Thoracic aorta (tissue), 2 donors: ENCODE measurements around the gene PDSS2. TPM values are rescaled to one million over a fixed set of nuclear protein-coding genes. Genes with fewer than 3 reads are reported as not detected.

Experiments
- ATAC-seq: fragments of 150-250 bp; one replicate; pipeline ENCODE4 v1.8.0; 2017; ENCODE audit warnings: low read depth; ENCODE audit not compliant: insufficient number of reproducible peaks, low FRiP score
- DNase-seq: peaks from one replicate; pipeline ENCODE4 v3.0.0-alpha.2; 2020; ENCODE audit warnings: low spot score
- H3K27ac ChIP-seq, 2 donors: fragments of 200-600 bp; sonication (generic); 1 replicate in 1 of 2; 2 replicates in 1 of 2; pipeline ENCODE4 v1.5.1; 2016; ENCODE audit warnings: mild to moderate bottlenecking in 2 of 2, moderate library complexity in 2 of 2
- H3K27me3 ChIP-seq: fragments of 200-600 bp; sonication (generic); replicated peaks from 2 replicates; pipeline ENCODE4 v1.6.0; 2016; ENCODE audit warnings: mild to moderate bottlenecking; ENCODE audit not compliant: insufficient read depth
- H3K36me3 ChIP-seq: fragments of 200-600 bp; sonication (generic); one replicate; pipeline ENCODE4 v1.5.1; 2016
- H3K4me1 ChIP-seq, 2 donors: fragments of 200-600 bp; sonication (generic); 1 replicate in 1 of 2; 2 replicates in 1 of 2; pipeline versions ENCODE4 v1.5.1 to v1.6.0; 2016; ENCODE audit warnings: low read depth in 2 of 2, mild to moderate bottlenecking in 1 of 2; ENCODE audit not compliant: control insufficient read depth in 1 of 2
- H3K4me3 ChIP-seq: fragments of 200-600 bp; sonication (generic); 2 replicates; pipeline ENCODE4 v1.5.1; 2016; ENCODE audit warnings: mild to moderate bottlenecking
- H3K9me3 ChIP-seq: fragments of 200-600 bp; sonication (generic); 2 replicates; pipeline ENCODE4 v1.5.1; 2016
- CTCF ChIP-seq: fragments of 200-600 bp; sonication (generic); IDR thresholded peaks from one replicate; pipeline ENCODE4 v1.5.1; 2019; ENCODE audit warnings: antibody characterized with exemption
- total RNA-seq, 2 donors: library from RNA; depleted of rRNA; stranded (reverse); fragments of >200 nt; gene quantifications; one replicate each; pipeline versions ENCODE4 v1.1.0 to v1.2.3, GENCODE V29; 2016

The PDSS2 gene
- total RNA-seq, 2 donors from 2014 or later, result 6.9 to 9.9 TPM

- Histone ChIP-seq H3K36me3 (no peaks in the 10 kb centered on the region), H3K27ac (no peak overlapping the region), H3K27me3 (no peaks in the 10 kb centered on the region), H3K4me3 (no peak overlapping the region), H3K9me3 (no peaks in the 10 kb centered on the region), H3K4me1 (no peaks in the 10 kb centered on the region)
- ATAC-seq, result no peak
- no peak for DNase-seq
- TF ChIP-seq CTCF, result no peak
These were observed 130.1 kb downstream of the PDSS2 start for GRCh38 chr6:107329063-107329860.

- no peak overlapping the region for H3K4me3 ChIP-seq
- H3K27me3 ChIP-seq, result no peaks in the 10 kb centered on the region
- H3K9me3 ChIP-seq, result no peaks in the 10 kb centered on the region
- ATAC-seq (no peak), DNase-seq (no peak)
- H3K4me1 ChIP-seq, result no peaks in the 10 kb centered on the region
- TF ChIP-seq CTCF, result no peak
- H3K36me3 ChIP-seq, result no peaks in the 10 kb centered on the region
- H3K27ac ChIP-seq, result no peak overlapping the region
These were observed 131.3 kb downstream of the PDSS2 start for GRCh38 chr6:107328081-107328480.

GRCh38 chr6:107323133-107323785 lies 136.1 kb downstream of the PDSS2 start:
- ATAC-seq, result no peak

GRCh38 chr6:107321793-107322192 lies 137.6 kb downstream of the PDSS2 start:
- Histone ChIP-seq H3K27ac (no peak overlapping the region), H3K9me3 (no peaks in the 10 kb centered on the region), H3K4me1 (no peaks in the 10 kb centered on the region), H3K27me3 (no peaks in the 10 kb centered on the region), H3K4me3 (no peak overlapping the region), H3K36me3 (no peaks in the 10 kb centered on the region)
- ATAC-seq (no peak), DNase-seq (no peak)
- no peak for TF ChIP-seq CTCF

More at GRCh38 chr6:107323133-107323785, 136.1 kb downstream of the PDSS2 start:
- no peak for DNase-seq
- H3K36me3 ChIP-seq, result no peaks in the 10 kb centered on the region
- H3K4me3 ChIP-seq, result no peak overlapping the region
- TF ChIP-seq CTCF, result no peak
- H3K27ac ChIP-seq, result no peak overlapping the region
- no peaks in the 10 kb centered on the region for H3K9me3 ChIP-seq
- H3K4me1 ChIP-seq, result no peaks in the 10 kb centered on the region
- no peaks in the 10 kb centered on the region for H3K27me3 ChIP-seq

GRCh38 chr6:107319906-107320530 lies 139.3 kb downstream of the PDSS2 start:
- ATAC-seq, result no peak
- Histone ChIP-seq H3K4me3 (no peak overlapping the region), H3K27me3 (no peaks in the 10 kb centered on the region), H3K36me3 (no peaks in the 10 kb centered on the region), H3K27ac (no peak overlapping the region), H3K4me1 (no peaks in the 10 kb centered on the region), H3K9me3 (no peaks in the 10 kb centered on the region)
- no peak for TF ChIP-seq CTCF
- DNase-seq, result no peak
